Upper lobe of left lung (tissue), 4 donors: ENCODE results near the gene OBSCN.

Experiments
- CTCF ChIP-seq, 6 experiments: fragments of 450-650 bp in 4 of 6; fragments of 200-600 bp in 2 of 6; sonication (generic) in 2 of 6; IDR thresholded peaks; one replicate each; pipeline ENCODE4 v1.5.1; 2016 to 2019; ENCODE audit warnings: antibody characterized with exemption in 6 of 6
- POLR2AphosphoS5 ChIP-seq, 2 donors: sonication (generic); formaldehyde crosslinking; IDR thresholded peaks; one replicate each; pipeline ENCODE4 v1.5.1; 2017; ENCODE audit warnings: antibody characterized with exemption in 2 of 2

- no peak for TF ChIP-seq POLR2AphosphoS5 (IDR thresholded peaks at IDR 0.05)
- TF ChIP-seq CTCF (IDR thresholded peaks at IDR 0.05) = no peak
Measured at GRCh38 chr1:228243093-228243492, 35.2 kb downstream of the OBSCN start.
